Activated CD4-positive, alpha-beta T cell treated with anti-CD3 and anti-CD28 coated beads for 48 hours (primary cell): ENCODE data around the gene TLE4.

Experiments used
- DNase-seq: peaks from one replicate; pipeline ENCODE4 v3.0.0-alpha.2; 2020

Gene TLE4

GRCh38 chr9:79572032-79572607 lies 355 bp downstream of the TLE4 start:
- peak; percentile 47 for DNase-seq

GRCh38 chr9:79572608-79573411 lies 1.0 kb downstream of the TLE4 start:
- peak; percentile 55 for DNase-seq

GRCh38 chr9:79573412-79573923 lies 1.7 kb downstream of the TLE4 start:
- DNase-seq: no peak

- no peak for DNase-seq
Measured at GRCh38 chr9:79574136-79574535, 2.4 kb downstream of the TLE4 start.

GRCh38 chr9:79574781-79575180 lies 3.0 kb downstream of the TLE4 start:
- no peak for DNase-seq

- no peak for DNase-seq
Measured at GRCh38 chr9:79575547-79575946, 3.8 kb downstream of the TLE4 start.

GRCh38 chr9:79577969-79578723 lies 6.4 kb downstream of the TLE4 start:
- DNase-seq: no peak

- DNase-seq: no peak
Measured at GRCh38 chr9:79578891-79579290, 7.1 kb downstream of the TLE4 start.

- DNase-seq: no peak
Measured at GRCh38 chr9:79579624-79580023, 7.9 kb downstream of the TLE4 start.

- DNase-seq: no peak
Measured at GRCh38 chr9:79580055-79580454, 8.3 kb downstream of the TLE4 start.

- no peak for DNase-seq
Measured at GRCh38 chr9:79581388-79581787, 9.6 kb downstream of the TLE4 start.

GRCh38 chr9:79581794-79582193 lies 10.0 kb downstream of the TLE4 start:
- peak; percentile 30 for DNase-seq

GRCh38 chr9:79583952-79584654 lies 12.3 kb downstream of the TLE4 start:
- DNase-seq: peak; percentile 51

GRCh38 chr9:79584655-79584982 lies 12.9 kb downstream of the TLE4 start:
- DNase-seq: no peak

GRCh38 chr9:79588488-79589223 lies 16.9 kb downstream of the TLE4 start:
- DNase-seq: no peak

- no peak for DNase-seq
Measured at GRCh38 chr9:79591458-79591857, 19.7 kb downstream of the TLE4 start.

- DNase-seq: no peak
Measured at GRCh38 chr9:79592726-79593493, 21.1 kb downstream of the TLE4 start.

- no peak for DNase-seq
Measured at GRCh38 chr9:79598562-79599345, 27.0 kb downstream of the TLE4 start.

- no peak for DNase-seq
Measured at GRCh38 chr9:79600466-79600865, 28.7 kb downstream of the TLE4 start.

- DNase-seq: no peak
Measured at GRCh38 chr9:79603222-79603920, 31.6 kb downstream of the TLE4 start.
